ENCODE measurements around the gene ACP2.

DNA sequence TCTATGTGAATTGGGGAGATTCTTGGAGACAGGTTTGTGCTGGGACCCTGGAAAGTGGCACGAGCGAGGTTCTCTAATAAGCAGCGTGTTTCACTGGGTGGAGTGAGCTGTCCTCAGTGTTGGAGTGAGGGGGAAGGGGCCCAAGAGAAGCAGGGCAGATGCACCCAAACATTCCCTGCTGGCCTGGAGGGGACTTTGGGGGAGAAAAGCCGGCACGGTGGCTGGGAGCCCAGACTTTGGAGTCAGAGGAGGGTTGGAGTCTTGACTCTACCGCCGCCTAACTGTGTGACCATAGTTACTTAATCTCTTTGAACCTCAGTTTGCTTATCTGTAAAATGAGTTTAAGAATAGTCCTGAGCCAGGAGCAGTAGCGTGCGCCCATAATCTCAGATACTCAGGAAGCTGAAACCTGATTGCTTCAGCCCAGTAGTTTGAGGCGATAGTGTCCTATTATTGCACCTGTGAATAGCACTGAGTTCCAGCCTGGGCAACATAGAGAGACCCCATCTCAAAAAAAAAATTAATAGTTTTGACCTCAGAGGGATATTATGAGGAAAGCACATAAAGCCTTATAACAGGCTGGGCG, 9.8 kb upstream of the ACP2 start:
- TF ChIP-seq, protein P1, sequence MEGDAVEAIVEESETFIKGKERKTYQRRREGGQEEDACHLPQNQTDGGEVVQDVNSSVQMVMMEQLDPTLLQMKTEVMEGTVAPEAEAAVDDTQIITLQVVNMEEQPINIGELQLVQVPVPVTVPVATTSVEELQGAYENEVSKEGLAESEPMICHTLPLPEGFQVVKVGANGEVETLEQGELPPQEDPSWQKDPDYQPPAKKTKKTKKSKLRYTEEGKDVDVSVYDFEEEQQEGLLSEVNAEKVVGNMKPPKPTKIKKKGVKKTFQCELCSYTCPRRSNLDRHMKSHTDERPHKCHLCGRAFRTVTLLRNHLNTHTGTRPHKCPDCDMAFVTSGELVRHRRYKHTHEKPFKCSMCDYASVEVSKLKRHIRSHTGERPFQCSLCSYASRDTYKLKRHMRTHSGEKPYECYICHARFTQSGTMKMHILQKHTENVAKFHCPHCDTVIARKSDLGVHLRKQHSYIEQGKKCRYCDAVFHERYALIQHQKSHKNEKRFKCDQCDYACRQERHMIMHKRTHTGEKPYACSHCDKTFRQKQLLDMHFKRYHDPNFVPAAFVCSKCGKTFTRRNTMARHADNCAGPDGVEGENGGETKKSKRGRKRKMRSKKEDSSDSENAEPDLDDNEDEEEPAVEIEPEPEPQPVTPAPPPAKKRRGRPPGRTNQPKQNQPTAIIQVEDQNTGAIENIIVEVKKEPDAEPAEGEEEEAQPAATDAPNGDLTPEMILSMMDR (IDR thresholded peaks at IDR 0.05), result no peak
- TF ChIP-seq ZFX (IDR thresholded peaks at IDR 0.05; ENCODE audit: borderline replicate concordance), result no peak

Data from 22Rv1 (cell line).